Left lung (tissue), 10 donors: ENCODE measurements around the gene GSTP1. TPM values are rescaled to one million over a fixed set of nuclear protein-coding genes. Genes with fewer than 3 reads are reported as not detected.

Experiments used
- ATAC-seq: fragments of 200-7000 bp; cut with Tn5 transposase; one replicate; pipeline ENCODE4 v1.9.1; 2020; ENCODE audit warnings: moderate library complexity
- DNase-seq, 4 donors: peaks; one replicate each; pipeline ENCODE4 v3.0.0-alpha.2; 2013 to 2020
- H3K27ac ChIP-seq, 2 donors: fragments of 200-600 bp; sonication (generic) in 1 of 2; one replicate each; pipeline versions ENCODE4 v1.5.0 to v1.8.0; 2020 to 2021
- H3K27me3 ChIP-seq, 2 donors: fragments of 200-600 bp; sonication (generic) in 1 of 2; one replicate each; pipeline versions ENCODE4 v1.5.0 to v1.8.0; 2020 to 2021
- H3K36me3 ChIP-seq, 2 donors: fragments of 200-600 bp; sonication (generic) in 1 of 2; one replicate each; pipeline versions ENCODE4 v1.5.0 to v1.8.0; 2020 to 2021
- H3K4me1 ChIP-seq, 2 donors: fragments of 200-600 bp; one replicate each; pipeline ENCODE4 v1.8.0; 2021
- H3K4me3 ChIP-seq, 2 donors: fragments of 200-600 bp; sonication (generic) in 1 of 2; one replicate each; pipeline versions ENCODE4 v1.5.0 to v1.8.0; 2020 to 2021; ENCODE audit warnings: mild to moderate bottlenecking in 1 of 2
- H3K9me3 ChIP-seq, 2 donors: fragments of 200-600 bp; sonication (generic) in 1 of 2; one replicate each; pipeline versions ENCODE4 v1.5.0 to v1.8.0; 2020 to 2021
- intact Hi-C, 2 donors: fragments of 100-400 bp; cut with DNase I; formaldehyde crosslinking; loops; one replicate each; pipeline versions ENCODE4 v1.11.2 to v1.14.2; 2022
- polyA plus RNA-seq, 6 donors: library from polyadenylated mRNA; unstranded; fragments of 120-200 nt; gene quantifications; one replicate each; pipeline ENCODE4 v1.2.1, GENCODE V29; 2013; ENCODE audit not compliant: insufficient read length in 6 of 6
- total RNA-seq, 2 donors: library from RNA; stranded (reverse); fragmentation: NEBNext Ultra II Directional; extraction: Animal tissue kit (Norgen Biotek cat#: 25700); gene quantifications; one replicate each; pipeline ENCODE4 v1.2.1, GENCODE V29; 2021
- TF ChIP-seq, protein P1 (sequence below), 2 donors: fragments of 200-600 bp; sonication (generic) in 1 of 2; IDR thresholded peaks; one replicate each; pipeline versions ENCODE4 v1.5.0 to v1.8.0; 2021; ENCODE audit warnings: antibody characterized with exemption in 2 of 2
- donor health status: DM: no; HTN: yes; CAD: no.
- donor health status: DM: no; HTN: no; CAD: no.

The GSTP1 gene
- total and polyA plus RNA-seq, 8 donors: 651 to 1,058 (median 749) TPM

DNA sequence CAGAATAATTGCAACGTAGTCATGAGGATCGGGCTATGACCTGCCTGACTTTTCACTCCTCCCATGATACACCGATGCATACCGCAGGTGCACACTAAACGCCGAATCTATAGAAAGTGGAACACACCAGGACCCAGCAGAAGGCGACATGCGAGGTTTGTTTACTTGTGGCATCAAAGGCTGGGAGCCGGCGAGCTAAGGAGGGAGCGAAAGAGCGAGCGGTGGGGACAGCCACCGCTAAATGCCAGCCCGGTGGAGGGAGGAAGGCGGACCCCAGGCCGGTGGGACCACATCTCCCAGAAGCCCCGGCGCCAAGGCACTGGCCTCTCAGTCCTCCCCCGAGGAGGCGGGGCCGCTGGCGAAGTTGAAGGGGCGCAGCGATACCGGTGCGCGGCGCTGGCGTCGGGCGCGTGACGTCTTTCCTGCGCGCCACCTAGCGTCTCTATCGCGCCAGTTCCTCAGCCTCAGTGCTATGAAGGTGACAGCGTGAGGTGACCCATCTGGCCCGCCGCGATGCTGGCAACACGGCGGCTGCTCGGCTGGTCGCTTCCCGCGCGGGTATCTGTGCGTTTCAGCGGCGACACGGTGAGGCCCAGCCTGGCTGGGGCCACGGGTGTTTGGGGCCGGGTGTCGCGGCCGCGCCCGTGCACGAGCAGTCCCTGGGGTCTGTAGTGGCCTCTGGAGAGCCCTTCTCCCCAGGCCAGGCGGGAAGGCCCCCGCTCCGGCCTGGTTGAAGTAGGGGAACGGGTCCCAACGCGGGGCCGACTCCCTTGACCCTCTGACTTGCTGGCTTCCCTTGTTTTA lies 23.1 kb downstream of the GSTP1 start, which contains the start of gene NDUFV1:
TSS of gene NDUFV1 (plus strand) at position 445 of the 804 bp plus-strand sequence. CDS start at position 514, 69 bp downstream.
- H3K9me3 ChIP-seq: no peaks in the 10 kb centered on the region
- H3K36me3 ChIP-seq: peaks cover 0 to 34% of the 10 kb centered on the region in 2 donors
- TF ChIP-seq, protein P1, sequence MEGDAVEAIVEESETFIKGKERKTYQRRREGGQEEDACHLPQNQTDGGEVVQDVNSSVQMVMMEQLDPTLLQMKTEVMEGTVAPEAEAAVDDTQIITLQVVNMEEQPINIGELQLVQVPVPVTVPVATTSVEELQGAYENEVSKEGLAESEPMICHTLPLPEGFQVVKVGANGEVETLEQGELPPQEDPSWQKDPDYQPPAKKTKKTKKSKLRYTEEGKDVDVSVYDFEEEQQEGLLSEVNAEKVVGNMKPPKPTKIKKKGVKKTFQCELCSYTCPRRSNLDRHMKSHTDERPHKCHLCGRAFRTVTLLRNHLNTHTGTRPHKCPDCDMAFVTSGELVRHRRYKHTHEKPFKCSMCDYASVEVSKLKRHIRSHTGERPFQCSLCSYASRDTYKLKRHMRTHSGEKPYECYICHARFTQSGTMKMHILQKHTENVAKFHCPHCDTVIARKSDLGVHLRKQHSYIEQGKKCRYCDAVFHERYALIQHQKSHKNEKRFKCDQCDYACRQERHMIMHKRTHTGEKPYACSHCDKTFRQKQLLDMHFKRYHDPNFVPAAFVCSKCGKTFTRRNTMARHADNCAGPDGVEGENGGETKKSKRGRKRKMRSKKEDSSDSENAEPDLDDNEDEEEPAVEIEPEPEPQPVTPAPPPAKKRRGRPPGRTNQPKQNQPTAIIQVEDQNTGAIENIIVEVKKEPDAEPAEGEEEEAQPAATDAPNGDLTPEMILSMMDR (IDR thresholded peaks at IDR 0.05): peak; percentile 38 to 73
- DNase-seq: peak; percentile 96 to 100 (median 98)
- no peaks in the 10 kb centered on the region for H3K27me3 ChIP-seq
- H3K4me3 ChIP-seq: peak within 1 kb of the TSS; percentile 89 to 98
- peak within 1 kb of the TSS; percentile 21 to 80 for H3K27ac ChIP-seq
- ATAC-seq: peak; percentile 99
- peaks cover 13 to 23% of the 10 kb centered on the region in 2 donors for H3K4me1 ChIP-seq
- intact Hi-C loops: no loop called here

DNA sequence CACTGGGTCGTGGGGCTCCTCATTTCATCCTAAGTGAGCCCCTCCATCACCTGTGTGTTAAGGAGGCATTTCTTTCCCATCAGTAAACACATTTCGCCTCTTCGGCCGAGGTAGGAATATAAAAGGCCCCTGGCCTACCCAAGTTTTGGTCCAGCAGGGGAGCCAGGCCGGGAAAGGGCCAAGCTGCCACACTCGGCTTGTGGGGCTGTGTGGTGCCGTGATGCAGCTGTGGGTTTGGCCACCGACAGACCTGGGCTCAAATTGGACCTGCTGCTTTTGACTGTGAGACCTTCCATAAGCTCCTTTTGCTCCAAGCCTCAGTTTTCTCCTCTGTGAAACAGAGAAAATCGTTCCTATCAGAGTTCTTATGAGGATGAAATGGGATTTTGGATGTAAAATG lies 23.9 kb downstream of the GSTP1 start:
- TF ChIP-seq, protein P1 (IDR thresholded peaks at IDR 0.05): no peak
- no peak overlapping the region for H3K27ac ChIP-seq
- no peak for DNase-seq
- peaks cover 0 to 42% of the 10 kb centered on the region in 2 donors for H3K36me3 ChIP-seq
- ATAC-seq: no peak
- peak overlapping the region; percentile 89 to 98 for H3K4me3 ChIP-seq
- intact Hi-C loops: no loop called here
- peaks cover 13 to 23% of the 10 kb centered on the region in 2 donors for H3K4me1 ChIP-seq
- H3K9me3 ChIP-seq: no peaks in the 10 kb centered on the region
- no peaks in the 10 kb centered on the region for H3K27me3 ChIP-seq

DNA sequence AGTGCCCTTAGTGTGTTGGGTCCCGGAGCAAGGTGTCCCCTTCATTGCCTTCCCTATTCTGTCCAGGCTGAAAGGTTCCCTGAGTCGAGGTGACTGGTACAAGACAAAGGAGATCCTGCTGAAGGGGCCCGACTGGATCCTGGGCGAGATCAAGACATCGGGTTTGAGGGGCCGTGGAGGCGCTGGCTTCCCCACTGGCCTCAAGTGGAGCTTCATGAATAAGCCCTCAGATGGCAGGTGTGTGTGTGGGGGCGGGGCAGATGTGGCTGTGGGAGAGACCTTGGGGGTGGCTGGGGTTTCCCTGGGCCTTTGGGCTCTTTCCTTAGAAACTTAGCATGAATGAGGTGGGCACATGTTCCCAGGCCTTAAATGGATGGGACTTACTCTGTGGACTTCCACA lies 24.9 kb downstream of the GSTP1 start:
- DNase-seq: no peak
- Histone ChIP-seq H3K36me3 (peaks cover 0 to 50% of the 10 kb centered on the region in 2 donors), H3K4me3 (no peak overlapping the region), H3K9me3 (no peaks in the 10 kb centered on the region), H3K27me3 (no peaks in the 10 kb centered on the region), H3K27ac (no peak overlapping the region), H3K4me1 (peaks cover 13 to 26% of the 10 kb centered on the region in 2 donors)
- TF ChIP-seq, protein P1 (IDR thresholded peaks at IDR 0.05): no peak
- intact Hi-C loops: no loop called here
- ATAC-seq: no peak

- intact Hi-C loops: no loop called here
- DNase-seq (no peak), ATAC-seq (no peak)
- peaks cover 0 to 4% of the 10 kb centered on the region in 2 donors for H3K27me3 ChIP-seq
- no peak overlapping the region for H3K4me3 ChIP-seq
- no peak overlapping the region for H3K27ac ChIP-seq
- H3K9me3 ChIP-seq: no peaks in the 10 kb centered on the region
- H3K4me1 ChIP-seq: peaks cover 15 to 34% of the 10 kb centered on the region in 2 donors
- H3K36me3 ChIP-seq: peaks cover 0 to 50% of the 10 kb centered on the region in 2 donors
- TF ChIP-seq, protein P1 (IDR thresholded peaks at IDR 0.05): no peak
These were observed 25.7 kb downstream of the GSTP1 start for GRCh38 chr11:67609316-67609715.

DNA sequence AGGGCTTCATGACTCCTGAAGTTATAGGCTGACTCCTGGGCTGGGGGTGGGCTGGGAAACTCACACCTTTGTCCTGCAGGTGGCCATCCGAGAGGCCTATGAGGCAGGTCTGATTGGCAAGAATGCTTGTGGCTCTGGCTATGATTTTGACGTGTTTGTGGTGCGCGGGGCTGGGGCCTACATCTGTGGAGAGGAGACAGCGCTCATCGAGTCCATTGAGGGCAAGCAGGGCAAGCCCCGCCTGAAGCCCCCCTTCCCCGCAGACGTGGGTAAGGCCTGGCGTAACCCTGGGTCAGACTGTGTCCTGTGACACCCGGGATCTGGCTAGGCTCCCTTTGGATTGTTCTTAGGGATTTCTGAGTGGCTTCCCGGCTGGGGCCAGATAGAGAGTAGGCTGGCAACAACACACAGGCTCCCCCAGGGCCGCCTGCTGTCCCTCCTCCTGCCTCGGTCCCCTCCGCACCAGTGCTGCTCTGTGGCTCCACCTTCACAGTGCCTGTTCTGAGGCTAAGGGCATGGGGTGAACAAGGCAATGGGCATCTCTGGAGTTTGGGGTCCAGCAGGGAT lies 26.8 kb downstream of the GSTP1 start:
- Histone ChIP-seq H3K36me3 (peaks cover 0 to 50% of the 10 kb centered on the region in 2 donors), H3K27ac (no peak overlapping the region), H3K4me3 (no peak overlapping the region), H3K27me3 (peaks cover 0 to 14% of the 10 kb centered on the region in 2 donors), H3K4me1 (peaks cover 17 to 38% of the 10 kb centered on the region in 2 donors), H3K9me3 (no peaks in the 10 kb centered on the region)
- DNase-seq: no peak
- no peak for ATAC-seq
- intact Hi-C loops: no loop called here
- TF ChIP-seq, protein P1 (IDR thresholded peaks at IDR 0.05): no peak
